Measurements from ENCODE around the gene EIF1AD. TPM values are rescaled to one million over a fixed set of nuclear protein-coding genes. Genes with fewer than 3 reads are reported as not detected.

EIF1AD gene
- total and polyA plus RNA-seq, 9 donors = 15.2 to 42.1 (median 30.2) TPM

- no peaks in the 10 kb centered on the region for H3K36me3 ChIP-seq
- H3K27me3 ChIP-seq = no peaks in the 10 kb centered on the region
- no peak overlapping the region for H3K4me3 ChIP-seq
- intact Hi-C loops (cut with DNase I) = no loop called here
- WGBS, 3 donors = 82 to 83% (median 83%) methylated on average over 12 of the region's 12 CpGs
- no peaks in the 10 kb centered on the region for H3K4me1 ChIP-seq (ENCODE audit: insufficient read depth)
- DNase-seq = no peak
- no peaks in the 10 kb centered on the region for H3K9me3 ChIP-seq
- no peak overlapping the region for H3K27ac ChIP-seq
- no peak for TF ChIP-seq POLR2A (IDR thresholded peaks at IDR 0.05)
- TF ChIP-seq EP300 (IDR thresholded peaks at IDR 0.05) = no peak
- TF ChIP-seq, protein P1, sequence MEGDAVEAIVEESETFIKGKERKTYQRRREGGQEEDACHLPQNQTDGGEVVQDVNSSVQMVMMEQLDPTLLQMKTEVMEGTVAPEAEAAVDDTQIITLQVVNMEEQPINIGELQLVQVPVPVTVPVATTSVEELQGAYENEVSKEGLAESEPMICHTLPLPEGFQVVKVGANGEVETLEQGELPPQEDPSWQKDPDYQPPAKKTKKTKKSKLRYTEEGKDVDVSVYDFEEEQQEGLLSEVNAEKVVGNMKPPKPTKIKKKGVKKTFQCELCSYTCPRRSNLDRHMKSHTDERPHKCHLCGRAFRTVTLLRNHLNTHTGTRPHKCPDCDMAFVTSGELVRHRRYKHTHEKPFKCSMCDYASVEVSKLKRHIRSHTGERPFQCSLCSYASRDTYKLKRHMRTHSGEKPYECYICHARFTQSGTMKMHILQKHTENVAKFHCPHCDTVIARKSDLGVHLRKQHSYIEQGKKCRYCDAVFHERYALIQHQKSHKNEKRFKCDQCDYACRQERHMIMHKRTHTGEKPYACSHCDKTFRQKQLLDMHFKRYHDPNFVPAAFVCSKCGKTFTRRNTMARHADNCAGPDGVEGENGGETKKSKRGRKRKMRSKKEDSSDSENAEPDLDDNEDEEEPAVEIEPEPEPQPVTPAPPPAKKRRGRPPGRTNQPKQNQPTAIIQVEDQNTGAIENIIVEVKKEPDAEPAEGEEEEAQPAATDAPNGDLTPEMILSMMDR (IDR thresholded peaks at IDR 0.05) = no peak
Measured at GRCh38 chr11:65947603-65948125, 54.3 kb downstream of the EIF1AD start.

DNA sequence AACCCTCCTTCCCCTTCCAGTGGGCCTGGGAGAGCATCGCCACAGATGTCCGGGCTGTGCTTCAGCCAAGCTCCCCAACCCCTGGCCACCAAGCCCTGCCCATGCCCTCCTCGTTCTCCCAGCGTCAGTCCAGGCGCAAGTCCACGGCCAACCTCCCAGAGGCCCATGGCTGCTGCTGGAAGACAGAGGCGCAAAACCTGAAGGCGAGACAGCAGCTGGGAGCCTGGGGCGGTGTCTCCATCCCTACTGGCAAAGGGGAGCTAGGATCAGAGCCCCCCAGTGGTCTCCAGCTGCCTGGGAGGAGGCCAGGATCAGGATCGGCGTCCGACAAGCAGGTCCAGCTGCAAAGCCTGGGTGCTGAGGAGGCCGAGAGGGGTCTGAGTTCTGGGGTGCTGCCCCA lies 54.8 kb downstream of the EIF1AD start:
- intact Hi-C loops (cut with DNase I) = no loop called here
- H3K9me3 ChIP-seq = no peaks in the 10 kb centered on the region
- no peaks in the 10 kb centered on the region for H3K4me1 ChIP-seq (ENCODE audit: insufficient read depth)
- H3K4me3 ChIP-seq = no peak overlapping the region
- no peak overlapping the region for H3K27ac ChIP-seq
- no peak for TF ChIP-seq POLR2A (IDR thresholded peaks at IDR 0.05)
- no peak for TF ChIP-seq EP300 (IDR thresholded peaks at IDR 0.05)
- WGBS, 3 donors = 34 to 45% (median 36%) methylated on average over 13 of the region's 13 CpGs
- no peak for DNase-seq
- no peaks in the 10 kb centered on the region for H3K27me3 ChIP-seq
- H3K36me3 ChIP-seq = no peaks in the 10 kb centered on the region

DNA sequence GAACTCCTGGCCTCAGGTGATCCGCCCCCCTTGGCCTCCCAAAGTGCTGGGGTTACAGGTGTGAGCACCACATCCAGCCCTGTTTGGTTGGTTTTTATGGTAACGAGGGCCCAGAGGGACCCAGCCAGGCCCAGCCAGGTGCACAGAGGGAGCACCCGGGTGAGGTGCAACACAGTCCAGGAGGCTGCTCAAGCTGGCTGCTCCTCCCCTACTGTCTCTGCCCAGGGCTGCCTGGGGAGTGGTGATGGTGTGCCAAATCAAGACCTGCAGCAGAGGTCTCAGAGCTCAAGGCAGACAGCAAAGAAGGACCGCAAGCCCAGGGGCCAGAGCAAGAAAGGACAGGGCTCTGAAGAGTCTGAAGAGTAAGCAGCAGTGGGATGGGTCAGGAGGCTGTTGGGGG lies 55.3 kb downstream of the EIF1AD start:
- Histone ChIP-seq H3K9me3 (no peaks in the 10 kb centered on the region), H3K4me1 (ENCODE audit: insufficient read depth) (no peaks in the 10 kb centered on the region), H3K4me3 (no peak overlapping the region), H3K27ac (no peak overlapping the region), H3K36me3 (no peaks in the 10 kb centered on the region), H3K27me3 (no peaks in the 10 kb centered on the region)
- WGBS, 3 donors = 78 to 82% (median 80%) methylated on average over 4 of the region's 4 CpGs
- DNase-seq = no peak
- intact Hi-C loops (cut with DNase I) = no loop called here
- TF ChIP-seq EP300 (IDR thresholded peaks at IDR 0.05) = no peak
- TF ChIP-seq POLR2A (IDR thresholded peaks at IDR 0.05) = no peak
- TF ChIP-seq, protein P1 (IDR thresholded peaks at IDR 0.05) = no peak

Other genes starting within 250 kb of the EIF1AD start
- gene AP5B1, start 221.2 kb downstream of the EIF1AD start, total RNA-seq = 10 to 100 TPM in 2 of 7 donors, 1 to 10 TPM in 5; 4.6 to 14.7 (median 8.6) TPM
- gene AP5B1, start 221.2 kb downstream of the EIF1AD start, polyA plus RNA-seq = 1 to 10 TPM; 2.3 to 6.6 TPM
- gene OVOL1, start 215.1 kb downstream of the EIF1AD start, total RNA-seq = 1 to 10 TPM in 1 of 7 donors, under 1 TPM in 2, not detected in 4; 0.24 to 3.6 (median 0.31) TPM
- not detected for gene OVOL1, start 215.1 kb downstream of the EIF1AD start, polyA plus RNA-seq
- 1 to 10 TPM in 4 of 7 donors, under 1 TPM in 2, not detected in 1; 0.66 to 3.0 (median 1.6) TPM for gene SNX32, start 168.2 kb downstream of the EIF1AD start, total RNA-seq
- under 1 TPM; 0.40 to 0.80 TPM for gene SNX32, start 168.2 kb downstream of the EIF1AD start, polyA plus RNA-seq
- 100 to 1,000 TPM; 215 to 585 (median 476) TPM for gene CFL1, start 144.0 kb downstream of the EIF1AD start, total RNA-seq
- gene CFL1, start 144.0 kb downstream of the EIF1AD start, polyA plus RNA-seq = 100 to 1,000 TPM; 327 to 693 TPM
- 10 to 100 TPM; 36.9 to 87.0 (median 55.7) TPM for gene MUS81, start 141.7 kb downstream of the EIF1AD start, total RNA-seq
- gene MUS81, start 141.7 kb downstream of the EIF1AD start, polyA plus RNA-seq = 10 to 100 TPM; 15.9 to 55.9 TPM
- 100 to 1,000 TPM in 5 of 7 donors, 10 to 100 TPM in 2; 48.2 to 172 (median 144) TPM for gene EFEMP2, start 129.4 kb downstream of the EIF1AD start, total RNA-seq
- gene EFEMP2, start 129.4 kb downstream of the EIF1AD start, polyA plus RNA-seq = 100 to 1,000 TPM in 1 of 2 donors, 10 to 100 TPM in 1; 46.6 to 109 TPM
- gene CTSW, start 122.3 kb downstream of the EIF1AD start, total RNA-seq = 1 to 10 TPM in 2 of 7 donors, under 1 TPM in 5; 0.30 to 1.3 (median 0.81) TPM
- gene CTSW, start 122.3 kb downstream of the EIF1AD start, polyA plus RNA-seq = under 1 TPM; 0.75 to 0.91 TPM
- gene FIBP, start 113.7 kb downstream of the EIF1AD start, total RNA-seq = 10 to 100 TPM; 32.5 to 71.7 (median 44.2) TPM
- gene FIBP, start 113.7 kb downstream of the EIF1AD start, polyA plus RNA-seq = 10 to 100 TPM; 40.1 to 74.2 TPM
- gene CCDC85B, start 111.5 kb downstream of the EIF1AD start, total RNA-seq = 10 to 100 TPM; 31.5 to 85.0 (median 58.1) TPM
- gene CCDC85B, start 111.5 kb downstream of the EIF1AD start, polyA plus RNA-seq = 10 to 100 TPM in 1 of 2 donors, not detected in 1; 41.5 TPM
- 1 to 10 TPM in 4 of 7 donors, under 1 TPM in 3; 0.61 to 9.4 (median 1.1) TPM for gene FOSL1, start 101.8 kb downstream of the EIF1AD start, total RNA-seq
- 1 to 10 TPM in 1 of 2 donors, under 1 TPM in 1; 0.94 to 1.0 TPM for gene FOSL1, start 101.8 kb downstream of the EIF1AD start, polyA plus RNA-seq
- 10 to 100 TPM; 13.7 to 70.5 (median 38.4) TPM for gene C11orf68, start 83.1 kb downstream of the EIF1AD start, total RNA-seq
- gene C11orf68, start 83.1 kb downstream of the EIF1AD start, polyA plus RNA-seq = 10 to 100 TPM; 20.5 to 57.8 TPM
- 10 to 100 TPM; 40.2 to 84.4 (median 78.3) TPM for gene DRAP1, start 82.7 kb downstream of the EIF1AD start, total RNA-seq
- gene DRAP1, start 82.7 kb downstream of the EIF1AD start, polyA plus RNA-seq = 10 to 100 TPM; 22.2 to 86.7 TPM
- not detected for gene TSGA10IP, start 56.7 kb downstream of the EIF1AD start, total RNA-seq
- gene TSGA10IP, start 56.7 kb downstream of the EIF1AD start, polyA plus RNA-seq = not detected
- gene SART1, start 40.4 kb downstream of the EIF1AD start, total RNA-seq = 10 to 100 TPM; 41.4 to 64.9 (median 57.0) TPM
- 10 to 100 TPM in 1 of 2 donors, 1 to 10 TPM in 1; 8.8 to 52.4 TPM for gene SART1, start 40.4 kb downstream of the EIF1AD start, polyA plus RNA-seq
- gene BANF1, start 346 bp upstream of the EIF1AD start, total RNA-seq = 100 to 1,000 TPM in 5 of 7 donors, 10 to 100 TPM in 2; 42.1 to 268 (median 161) TPM
- 100 to 1,000 TPM; 207 to 222 TPM for gene BANF1, start 346 bp upstream of the EIF1AD start, polyA plus RNA-seq
- gene CST6, start 9.9 kb upstream of the EIF1AD start, total RNA-seq = 10 to 100 TPM in 1 of 7 donors, under 1 TPM in 4, not detected in 2; 0.32 to 25.4 (median 0.84) TPM
- gene CST6, start 9.9 kb upstream of the EIF1AD start, polyA plus RNA-seq = under 1 TPM in 1 of 2 donors, not detected in 1; 0.30 TPM
- under 1 TPM in 1 of 7 donors, not detected in 6; 0.25 TPM for gene CATSPER1, start 24.3 kb upstream of the EIF1AD start, total RNA-seq
- not detected for gene CATSPER1, start 24.3 kb upstream of the EIF1AD start, polyA plus RNA-seq
- 1 to 10 TPM in 1 of 7 donors, under 1 TPM in 3, not detected in 3; 0.20 to 3.3 (median 0.70) TPM for gene GAL3ST3, start 47.0 kb upstream of the EIF1AD start, total RNA-seq
- gene GAL3ST3, start 47.0 kb upstream of the EIF1AD start, polyA plus RNA-seq = under 1 TPM in 1 of 2 donors, not detected in 1; 0.08 TPM
- gene SF3B2, start 50.2 kb upstream of the EIF1AD start, total RNA-seq = 100 to 1,000 TPM; 113 to 199 (median 189) TPM
- gene SF3B2, start 50.2 kb upstream of the EIF1AD start, polyA plus RNA-seq = 100 to 1,000 TPM; 132 to 203 TPM
- gene PACS1, start 68.1 kb upstream of the EIF1AD start, total RNA-seq = 10 to 100 TPM; 22.4 to 83.9 (median 73.9) TPM
- gene PACS1, start 68.1 kb upstream of the EIF1AD start, polyA plus RNA-seq = 10 to 100 TPM; 31.3 to 92.9 TPM